Gastrocnemius medialis (tissue), 4 donors: ENCODE measurements around the gene BCAP29. TPM values are rescaled to one million over a fixed set of nuclear protein-coding genes. Genes with fewer than 3 reads are reported as not detected.

Source experiments
- ATAC-seq, 2 donors: fragments of 150-250 bp; one replicate each; pipeline ENCODE4 v1.9.1; 2016
- DNase-seq, 2 donors: peaks; one replicate each; pipeline ENCODE4 v3.0.0-alpha.2; 2019
- H3K27ac ChIP-seq, 4 donors: fragments of 200-600 bp; sonication (generic); 1 replicate in 1 of 4; 2 replicates in 3 of 4; pipeline ENCODE4 v1.5.1; 2016 to 2018; ENCODE audit warnings: mild to moderate bottlenecking in 2 of 4, moderate library complexity in 1 of 4
- H3K27me3 ChIP-seq, 3 donors: fragments of 200-600 bp; sonication (generic) in 2 of 3; 1 replicate in 1 of 3; 2 replicates in 2 of 3; pipeline versions ENCODE4 v1.5.1 to v1.6.0; 2016 to 2019; ENCODE audit warnings: mild to moderate bottlenecking in 1 of 3, moderate library complexity in 1 of 3
- H3K36me3 ChIP-seq, 2 donors: fragments of 200-600 bp; sonication (generic) in 1 of 2; one replicate each; pipeline ENCODE4 v1.5.1; 2017 to 2018
- H3K4me1 ChIP-seq, 2 donors: fragments of 200-600 bp; sonication (generic) in 1 of 2; one replicate each; pipeline ENCODE4 v1.5.1; 2016 to 2017; ENCODE audit warnings: mild to moderate bottlenecking in 2 of 2
- H3K4me3 ChIP-seq, 4 donors: fragments of 200-600 bp; sonication (generic) in 3 of 4; 1 replicate in 1 of 4; 2 replicates in 3 of 4; pipeline ENCODE4 v1.5.1; 2016 to 2019; ENCODE audit warnings: mild to moderate bottlenecking in 2 of 4
- H3K9me3 ChIP-seq, 3 donors: fragments of 200-600 bp; sonication (generic) in 2 of 3; 1 replicate in 1 of 3; 2 replicates in 2 of 3; pipeline ENCODE4 v1.5.1; 2016 to 2019
- POLR2A ChIP-seq, 2 donors: fragments of 450-650 bp; IDR thresholded peaks; one replicate each; pipeline ENCODE4 v1.6.1; 2017; ENCODE audit warnings: antibody characterized with exemption in 2 of 2, mild to moderate bottlenecking in 2 of 2, moderate library complexity in 2 of 2
- in situ Hi-C, 4 donors: fragments of 200-750 bp; cut with MboI; loops; one replicate each; pipeline versions ENCODE4 v1.15.0 to v1.8.0; 2017; ENCODE audit warnings: low sequenced_read_pairs in 4 of 4
- intact Hi-C: fragments of 100-400 bp; cut with DNase I; formaldehyde crosslinking; loops from one replicate; pipeline ENCODE4 v1.15.1; 2023; ENCODE audit warnings: low total_unique reads
- total RNA-seq, 4 donors: library from RNA; depleted of rRNA; stranded (reverse); fragments of >200 nt; gene quantifications; one replicate each; pipeline versions ENCODE4 v1.1.0 to v1.2.3, GENCODE V29; 2016
- TF ChIP-seq, protein P1 (sequence below), 5 experiments: fragments of 450-650 bp in 3 of 5; fragments of 200-600 bp in 2 of 5; sonication (generic) in 2 of 5; IDR thresholded peaks in 4 of 5; conservative IDR thresholded peaks in 1 of 5; 1 replicate in 4 of 5; 2 replicates in 1 of 5; pipeline ENCODE4 v1.5.1; 2016 to 2019; ENCODE audit warnings: antibody characterized with exemption in 5 of 5, mild to moderate bottlenecking in 3 of 5, moderate library complexity in 3 of 5

BCAP29 gene
- total RNA-seq, 4 donors from 2014 or later = 125 to 152 (median 129) TPM

DNA sequence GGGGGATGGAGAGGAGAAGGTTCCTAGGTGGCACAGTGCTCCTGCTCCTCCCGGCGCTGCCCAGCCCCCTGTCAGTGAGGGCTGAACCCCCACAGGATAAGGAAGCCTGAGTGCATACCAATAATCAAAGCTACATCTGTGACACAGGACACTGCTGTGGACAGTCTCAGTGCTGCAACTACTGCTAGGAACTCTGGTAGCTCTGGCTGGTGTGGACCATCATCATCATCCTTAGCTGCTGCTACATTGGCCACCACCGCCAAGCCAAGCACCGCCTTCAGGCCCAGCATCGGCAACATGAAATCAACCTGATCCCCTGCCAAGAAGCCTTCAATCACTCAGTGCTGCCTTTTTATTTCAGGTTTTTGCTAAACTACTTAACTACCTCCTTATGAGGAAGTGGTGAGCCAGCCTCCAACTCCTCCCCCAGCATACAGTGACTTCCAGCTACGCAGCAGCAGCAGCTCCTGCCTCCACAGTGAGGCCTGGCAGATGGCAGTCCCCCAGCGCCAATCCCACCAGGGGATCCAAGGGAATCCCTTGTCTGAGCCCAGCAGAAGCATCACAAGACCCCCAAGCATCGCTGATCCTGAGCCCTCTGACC lies 48.5 kb downstream of the BCAP29 start:
- Histone ChIP-seq H3K36me3 (no peaks in the 10 kb centered on the region), H3K9me3 (no peaks in the 10 kb centered on the region), H3K27ac (no peak overlapping the region), H3K27me3 (no peaks in the 10 kb centered on the region), H3K4me3 (no peak overlapping the region), H3K4me1 (no peaks in the 10 kb centered on the region)
- intact Hi-C loops = no loop called here
- DNase-seq = no peak
- no peak for ATAC-seq
- no peak for TF ChIP-seq POLR2A (IDR thresholded peaks at IDR 0.05)
- TF ChIP-seq, protein P1, sequence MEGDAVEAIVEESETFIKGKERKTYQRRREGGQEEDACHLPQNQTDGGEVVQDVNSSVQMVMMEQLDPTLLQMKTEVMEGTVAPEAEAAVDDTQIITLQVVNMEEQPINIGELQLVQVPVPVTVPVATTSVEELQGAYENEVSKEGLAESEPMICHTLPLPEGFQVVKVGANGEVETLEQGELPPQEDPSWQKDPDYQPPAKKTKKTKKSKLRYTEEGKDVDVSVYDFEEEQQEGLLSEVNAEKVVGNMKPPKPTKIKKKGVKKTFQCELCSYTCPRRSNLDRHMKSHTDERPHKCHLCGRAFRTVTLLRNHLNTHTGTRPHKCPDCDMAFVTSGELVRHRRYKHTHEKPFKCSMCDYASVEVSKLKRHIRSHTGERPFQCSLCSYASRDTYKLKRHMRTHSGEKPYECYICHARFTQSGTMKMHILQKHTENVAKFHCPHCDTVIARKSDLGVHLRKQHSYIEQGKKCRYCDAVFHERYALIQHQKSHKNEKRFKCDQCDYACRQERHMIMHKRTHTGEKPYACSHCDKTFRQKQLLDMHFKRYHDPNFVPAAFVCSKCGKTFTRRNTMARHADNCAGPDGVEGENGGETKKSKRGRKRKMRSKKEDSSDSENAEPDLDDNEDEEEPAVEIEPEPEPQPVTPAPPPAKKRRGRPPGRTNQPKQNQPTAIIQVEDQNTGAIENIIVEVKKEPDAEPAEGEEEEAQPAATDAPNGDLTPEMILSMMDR (IDR thresholded peaks at IDR 0.05 in 4 of 5, conservative IDR thresholded peaks at IDR 0.05 in 1 of 5) = no peak
- in situ Hi-C loops = no loop called here

DNA sequence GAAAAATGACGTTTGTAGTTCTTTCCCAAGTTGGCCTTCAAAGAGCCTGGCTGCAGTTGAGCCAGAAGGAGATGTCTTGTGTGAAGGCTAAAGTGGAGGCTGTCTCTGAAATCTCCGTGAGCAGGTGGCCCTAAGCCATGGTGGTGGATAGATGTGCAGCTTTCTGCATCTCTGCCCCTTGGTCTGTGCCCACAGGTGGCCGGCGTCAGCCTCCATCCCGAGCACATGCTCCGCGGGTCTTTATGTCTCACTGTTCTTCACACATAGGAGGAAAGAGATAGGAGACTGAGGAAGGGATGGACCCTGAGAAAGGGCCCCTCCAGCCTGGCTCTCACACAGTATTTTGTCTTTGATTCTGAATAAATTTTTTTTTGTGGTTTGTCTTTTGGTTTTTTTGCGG lies 50.3 kb downstream of the BCAP29 start:
- ATAC-seq (no peak), DNase-seq (no peak)
- no peaks in the 10 kb centered on the region for H3K9me3 ChIP-seq
- no peak for TF ChIP-seq POLR2A (IDR thresholded peaks at IDR 0.05)
- TF ChIP-seq, protein P1 (IDR thresholded peaks at IDR 0.05 in 4 of 5, conservative IDR thresholded peaks at IDR 0.05 in 1 of 5) = no peak
- no peak overlapping the region for H3K4me3 ChIP-seq
- in situ Hi-C loops (no loop called here), intact Hi-C loops (no loop called here)
- H3K4me1 ChIP-seq = no peaks in the 10 kb centered on the region
- H3K36me3 ChIP-seq = no peaks in the 10 kb centered on the region
- H3K27me3 ChIP-seq = no peaks in the 10 kb centered on the region
- no peak overlapping the region for H3K27ac ChIP-seq

DNA sequence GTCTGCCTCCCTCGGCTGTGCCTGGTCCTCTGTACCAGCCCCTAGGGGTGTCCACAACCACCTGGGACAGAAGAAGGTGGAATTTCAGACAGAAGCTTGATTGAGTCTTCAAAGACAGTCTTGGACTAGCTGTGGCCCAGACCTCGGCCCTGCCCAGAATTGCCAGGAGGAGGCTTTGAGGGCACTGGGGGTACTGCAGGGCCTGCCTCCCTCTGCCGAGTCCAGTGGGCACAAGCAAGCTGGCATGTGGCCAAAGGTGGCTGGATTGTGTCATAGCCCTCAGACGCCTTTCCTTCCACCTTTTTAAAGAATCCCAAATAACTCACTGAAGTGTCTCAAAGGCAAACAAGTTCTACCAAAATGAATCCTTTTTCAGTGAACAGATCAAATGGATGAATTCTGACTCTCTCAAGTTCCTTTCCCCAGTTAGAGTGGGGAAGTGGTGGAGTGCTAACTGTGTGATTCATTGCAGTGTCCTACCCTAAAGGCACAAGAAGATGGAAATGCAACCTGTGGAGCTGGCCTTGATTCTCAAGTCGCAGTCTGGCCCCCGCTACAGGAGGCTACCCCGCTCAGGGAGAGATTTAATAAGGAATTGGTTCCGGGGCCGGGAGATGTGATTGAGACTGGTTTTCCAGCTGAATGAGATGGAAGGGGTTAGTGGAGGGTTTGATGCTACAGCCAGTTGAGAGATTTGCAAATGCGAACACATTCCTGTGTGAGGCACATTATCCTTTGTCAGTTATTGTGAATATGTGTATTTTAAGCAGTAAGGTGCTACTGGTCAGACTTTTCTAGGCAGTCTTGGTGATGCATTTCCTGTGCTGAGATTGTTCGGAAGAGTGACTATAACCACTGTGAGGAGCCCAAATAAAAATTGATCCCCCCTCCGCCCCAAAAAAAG lies 51.8 kb downstream of the BCAP29 start:
- TF ChIP-seq, protein P1 (IDR thresholded peaks at IDR 0.05 in 4 of 5, conservative IDR thresholded peaks at IDR 0.05 in 1 of 5) = no peak
- no peak for TF ChIP-seq POLR2A (IDR thresholded peaks at IDR 0.05)
- intact Hi-C loops = no loop called here

DNA sequence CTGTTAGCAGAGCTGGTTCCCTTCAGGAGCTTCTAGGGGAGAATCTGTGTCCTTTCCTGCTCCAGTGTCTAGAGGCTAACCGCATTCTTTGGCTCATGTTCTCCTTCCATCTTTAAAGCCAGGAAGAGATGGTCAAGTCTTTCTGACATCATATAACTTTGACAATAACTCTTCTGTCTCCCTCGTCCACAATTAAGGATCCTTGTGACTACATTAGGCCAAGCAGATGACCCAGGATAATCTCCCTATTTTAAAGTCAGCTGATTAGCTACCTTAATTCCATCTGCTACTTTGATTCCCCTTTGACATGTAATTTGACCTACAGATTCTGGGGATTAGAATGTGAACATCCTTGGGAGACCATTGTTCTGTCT lies 52.4 kb downstream of the BCAP29 start:
- Histone ChIP-seq H3K27me3 (no peaks in the 10 kb centered on the region), H3K4me1 (no peaks in the 10 kb centered on the region), H3K4me3 (no peak overlapping the region), H3K9me3 (no peaks in the 10 kb centered on the region), H3K36me3 (no peaks in the 10 kb centered on the region), H3K27ac (no peak overlapping the region)
- in situ Hi-C loops (no loop called here), intact Hi-C loops (no loop called here)
- no peak for TF ChIP-seq POLR2A (IDR thresholded peaks at IDR 0.05)
- TF ChIP-seq, protein P1 (IDR thresholded peaks at IDR 0.05 in 4 of 5, conservative IDR thresholded peaks at IDR 0.05 in 1 of 5) = no peak
- DNase-seq = no peak
- no peak for ATAC-seq

More for the DNA sequence above, 51.8 kb downstream of the BCAP29 start:
- Histone ChIP-seq H3K9me3 (no peaks in the 10 kb centered on the region), H3K27me3 (no peaks in the 10 kb centered on the region), H3K4me3 (no peak overlapping the region), H3K27ac (no peak overlapping the region), H3K4me1 (no peaks in the 10 kb centered on the region), H3K36me3 (no peaks in the 10 kb centered on the region)
- DNase-seq (no peak), ATAC-seq (no peak)
- in situ Hi-C loops = no loop called here
